HG03103 (cell line): ENCODE results near the gene ZC3H7A.
A peak's percentile ranks its signal among the peaks of the same experiment; 100 is the strongest.

ENCODE experiments used
- ATAC-seq: cut with Tn5 transposase; IDR thresholded peaks from one replicate; pipeline ENCODE4 v1.9.1; 2021; ENCODE audit warnings: low read depth; ENCODE audit not compliant: unreplicated experiment

ZC3H7A gene

GRCh38 chr16:11779074-11779473 is 18.0 kb downstream of the ZC3H7A start:
- ATAC-seq = no peak

- ATAC-seq = no peak
Measured at GRCh38 chr16:11774065-11774626, 22.9 kb downstream of the ZC3H7A start.

- ATAC-seq = no peak
Measured at GRCh38 chr16:11768849-11769248, 28.2 kb downstream of the ZC3H7A start.

- ATAC-seq = no peak
Measured at GRCh38 chr16:11762431-11762830, 34.6 kb downstream of the ZC3H7A start.

- no peak for ATAC-seq
Measured at GRCh38 chr16:11759997-11760396, 37.1 kb downstream of the ZC3H7A start.

GRCh38 chr16:11759163-11759834 is 37.8 kb downstream of the ZC3H7A start:
- ATAC-seq = no peak

GRCh38 chr16:11757671-11758545 is 39.1 kb downstream of the ZC3H7A start:
- no peak for ATAC-seq

GRCh38 chr16:11756248-11756647 is 40.8 kb downstream of the ZC3H7A start:
- no peak for ATAC-seq

GRCh38 chr16:11755022-11755760 is 41.9 kb downstream of the ZC3H7A start:
- ATAC-seq = no peak

GRCh38 chr16:11752856-11753255 is 44.2 kb downstream of the ZC3H7A start:
- ATAC-seq = no peak

- ATAC-seq = no peak
Measured at GRCh38 chr16:11750056-11750455, 47.0 kb downstream of the ZC3H7A start.

GRCh38 chr16:11748404-11749254 is 48.4 kb downstream of the ZC3H7A start:
- no peak for ATAC-seq

- ATAC-seq = no peak
Measured at GRCh38 chr16:11747949-11748403, 49.1 kb downstream of the ZC3H7A start.

- ATAC-seq = no peak
Measured at GRCh38 chr16:11744075-11744470, 53.0 kb downstream of the ZC3H7A start.

GRCh38 chr16:11743308-11744074 is 53.6 kb downstream of the ZC3H7A start:
- no peak for ATAC-seq

- peak; percentile 89 for ATAC-seq
Measured at GRCh38 chr16:11742536-11743307, 54.3 kb downstream of the ZC3H7A start, which contains the start of gene TXNDC11. TSS of gene TXNDC11 (minus strand) at chr16:11742857. CDS start at chr16:11742730, 127 bp downstream.

GRCh38 chr16:11742093-11742535 is 54.9 kb downstream of the ZC3H7A start:
- ATAC-seq = peak; percentile 11

GRCh38 chr16:11740567-11740966 is 56.5 kb downstream of the ZC3H7A start:
- no peak for ATAC-seq
